HS-5 (cell line): ENCODE data around the gene CLDN9.

Experiments
- DNase-seq: peaks from one replicate; pipeline ENCODE4 v3.0.0-alpha.2; 2012; ENCODE audit warnings: low read depth

The CLDN9 gene

GRCh38 chr16:2974319-2975056 lies 38.2 kb upstream of the CLDN9 start:
- DNase-seq, result no peak

GRCh38 chr16:2975161-2975795 lies 37.4 kb upstream of the CLDN9 start:
- DNase-seq, result no peak

GRCh38 chr16:2976201-2976600 lies 36.5 kb upstream of the CLDN9 start:
- DNase-seq, result no peak

GRCh38 chr16:2976673-2977072 lies 36.0 kb upstream of the CLDN9 start:
- no peak for DNase-seq

DNA sequence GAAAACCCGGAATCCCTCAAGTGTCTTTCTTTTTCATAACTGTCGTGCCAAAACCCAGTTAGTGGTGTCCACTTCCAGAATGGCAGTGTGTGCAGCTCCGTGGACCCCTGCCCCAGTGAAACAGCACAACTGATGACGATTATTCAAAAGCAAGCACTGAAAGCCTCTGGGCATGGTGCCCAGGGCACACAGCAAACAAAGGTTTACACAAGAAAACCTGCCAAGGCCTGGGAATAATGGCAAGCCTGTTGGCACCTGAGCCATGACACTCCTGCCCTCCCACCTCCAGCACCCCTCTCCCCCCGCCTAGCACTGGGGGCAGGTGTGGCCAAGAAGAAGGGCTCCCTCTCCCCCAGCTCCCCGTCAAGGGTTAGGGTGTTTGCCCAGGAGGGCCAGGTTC lies 35.3 kb upstream of the CLDN9 start:
- no peak for DNase-seq

- no peak for DNase-seq
Observed at GRCh38 chr16:2979669-2980226, 33.0 kb upstream of the CLDN9 start.

- DNase-seq, result no peak
Observed at GRCh38 chr16:2980227-2981176, 32.2 kb upstream of the CLDN9 start, which contains the start of gene PKMYT1. Gene PKMYT1 (minus strand): TSS chr16:2980446. CDS start chr16:2979657, 789 bp downstream.

GRCh38 chr16:2981177-2981898 lies 31.4 kb upstream of the CLDN9 start:
- no peak for DNase-seq

DNA sequence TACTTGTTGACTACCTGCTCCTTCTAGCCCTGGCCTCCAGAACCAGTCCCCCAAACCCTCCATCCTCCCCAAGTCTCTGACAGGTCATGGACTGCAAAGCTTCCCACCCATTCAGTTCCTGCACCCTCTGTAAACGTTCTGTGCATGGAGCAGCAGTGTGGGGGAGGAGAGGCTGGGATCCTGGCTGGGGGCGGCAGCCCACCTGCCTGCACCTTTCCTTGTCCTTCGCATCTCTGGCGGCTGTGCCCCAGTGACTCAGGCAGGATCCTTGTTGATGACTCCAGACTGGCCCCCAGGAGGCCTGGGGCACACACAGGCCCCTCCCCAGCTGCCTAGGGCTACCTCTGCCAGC lies 30.8 kb upstream of the CLDN9 start:
- no peak for DNase-seq

GRCh38 chr16:2982402-2982801 lies 30.3 kb upstream of the CLDN9 start:
- no peak for DNase-seq

DNA sequence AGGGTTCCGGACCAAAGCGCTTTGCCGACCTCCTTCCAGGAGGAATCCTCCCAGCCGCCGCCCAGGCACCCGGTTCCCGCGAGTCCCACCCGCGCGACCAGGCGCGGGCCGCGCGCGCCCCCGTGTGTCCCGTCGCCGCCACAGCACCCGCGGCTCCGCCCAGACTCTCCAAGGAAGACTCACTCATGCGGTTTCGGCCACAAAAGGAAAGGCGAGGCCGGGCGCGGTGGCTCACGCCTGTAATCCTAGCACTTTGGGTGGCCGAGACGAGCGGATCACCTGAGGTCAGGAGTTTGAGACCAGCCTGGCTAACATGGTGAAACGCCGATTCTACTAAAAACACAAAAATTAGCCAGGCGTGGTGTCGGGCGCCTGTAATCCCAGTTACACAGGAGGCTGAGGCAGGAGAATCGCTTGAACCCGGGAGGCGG lies 29.0 kb upstream of the CLDN9 start:
- DNase-seq, result no peak

- DNase-seq, result no peak
Observed at GRCh38 chr16:2985462-2985861, 27.3 kb upstream of the CLDN9 start.

GRCh38 chr16:2985893-2986355 lies 26.8 kb upstream of the CLDN9 start:
- DNase-seq, result no peak

DNA sequence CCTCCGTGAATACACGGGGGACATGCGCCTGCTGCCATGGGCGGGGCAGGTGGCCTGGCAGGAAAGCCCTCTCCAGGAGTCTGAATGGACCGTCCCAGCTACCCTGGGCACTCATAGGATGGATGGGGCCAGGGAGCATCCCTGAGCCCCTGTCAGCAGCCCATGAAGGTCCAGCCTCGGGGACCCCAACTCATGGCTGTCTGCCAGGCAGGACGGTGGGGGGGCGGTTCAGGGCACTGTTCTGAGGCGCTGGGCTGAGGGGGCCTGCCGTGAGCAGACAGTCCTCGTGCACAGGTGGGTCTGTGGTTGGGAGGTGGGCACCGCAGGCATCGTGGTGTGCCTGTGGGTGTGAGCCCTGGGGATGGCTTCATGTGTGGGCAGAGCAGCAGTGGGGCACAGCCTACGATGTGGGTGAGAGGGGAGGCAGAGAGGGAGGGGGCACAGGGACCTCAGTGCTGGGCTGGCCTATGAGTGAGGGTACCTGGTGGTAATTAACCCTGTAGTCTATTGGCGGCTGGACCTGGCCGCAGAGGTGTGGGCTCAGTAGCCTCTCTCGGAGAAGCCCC lies 26.0 kb upstream of the CLDN9 start:
- DNase-seq, result no peak

DNA sequence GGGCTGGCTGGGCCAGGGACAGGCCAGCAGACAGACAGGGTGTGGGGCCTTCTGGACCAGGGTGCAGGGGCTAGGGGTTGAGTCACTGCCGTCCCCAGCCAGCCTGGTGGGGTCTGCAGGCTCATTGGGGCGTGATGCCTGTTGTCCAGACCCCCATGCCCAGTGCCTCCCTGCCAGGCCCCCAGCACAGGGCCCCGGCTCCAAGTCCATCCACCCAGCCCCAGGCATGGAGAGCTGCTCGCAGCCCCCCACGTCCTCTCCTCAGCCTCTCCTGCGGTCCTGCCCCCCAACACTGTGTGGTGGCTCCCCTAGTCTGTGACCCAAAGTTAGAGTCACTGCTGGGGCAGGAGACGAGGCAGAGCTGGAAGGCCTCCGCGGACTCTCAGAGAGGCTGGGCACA lies 25.4 kb upstream of the CLDN9 start:
- DNase-seq, result no peak

- no peak for DNase-seq
Observed at GRCh38 chr16:2987833-2988232, 24.9 kb upstream of the CLDN9 start.

GRCh38 chr16:2988590-2989099 lies 24.1 kb upstream of the CLDN9 start:
- no peak for DNase-seq

- no peak for DNase-seq
Observed at GRCh38 chr16:2990891-2991290, 21.8 kb upstream of the CLDN9 start.

GRCh38 chr16:2991566-2992261 lies 21.0 kb upstream of the CLDN9 start:
- no peak for DNase-seq

DNA sequence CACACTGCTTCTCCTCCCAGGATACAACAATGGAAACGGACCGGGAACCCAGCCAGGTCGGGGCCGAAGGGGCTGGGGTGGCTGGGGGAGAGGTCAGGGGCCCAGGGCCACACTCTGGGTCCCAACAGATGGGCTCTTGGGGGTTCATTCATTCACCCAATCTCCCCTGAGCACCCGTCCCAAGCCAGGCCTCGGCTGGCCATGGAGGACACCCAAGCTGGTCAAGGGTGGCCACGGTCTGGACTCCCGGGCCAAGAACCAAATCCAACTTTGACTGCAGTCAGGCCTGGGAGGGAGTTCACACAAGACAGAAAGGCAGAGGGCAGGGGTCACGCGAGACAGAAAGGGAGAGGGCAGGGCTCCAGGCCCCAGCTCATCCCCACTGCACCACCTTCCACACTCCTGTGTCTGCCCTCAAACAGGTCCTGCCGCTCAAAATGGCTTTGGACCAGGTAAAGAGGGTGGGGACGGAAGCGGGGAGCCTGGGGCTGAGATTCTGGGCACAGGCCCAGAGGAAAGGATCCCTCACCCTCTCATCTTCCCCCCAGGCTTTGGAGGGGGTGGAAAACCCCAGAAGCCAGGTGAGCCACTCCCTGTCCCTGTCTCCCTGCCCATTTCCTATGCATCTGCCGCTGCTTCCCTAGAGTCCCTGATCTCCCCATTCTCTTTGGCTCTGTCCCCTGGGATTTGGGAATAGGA lies 20.2 kb upstream of the CLDN9 start:
- DNase-seq, result no peak
